ENCODE results near the gene ZNF839.

- TF ChIP-seq SMAD4 (CRISPR knock-in tag; IDR thresholded peaks at IDR 0.05) = no peak
- TF ChIP-seq IRF2 (CRISPR knock-in tag; IDR thresholded peaks at IDR 0.05; ENCODE audit: borderline replicate concordance, low read depth) = no peak
- no peak for TF ChIP-seq ATF2 (CRISPR knock-in tag; IDR thresholded peaks at IDR 0.05; ENCODE audit: borderline replicate concordance, low read depth)
- no peak for TF ChIP-seq ATF3 (CRISPR knock-in tag; conservative IDR thresholded peaks at IDR 0.05)
- no peak for TF ChIP-seq CTCF (IDR thresholded peaks at IDR 0.05)
- TF ChIP-seq GABPB1 (CRISPR knock-in tag; IDR thresholded peaks at IDR 0.05) = no peak
- TF ChIP-seq USF1 (CRISPR knock-in tag; IDR thresholded peaks at IDR 0.05) = no peak
- TF ChIP-seq ATF1 (CRISPR knock-in tag; IDR thresholded peaks at IDR 0.05) = no peak
- no peak for TF ChIP-seq ARID4B (CRISPR knock-in tag; IDR thresholded peaks at IDR 0.05; ENCODE audit: borderline replicate concordance)
- no peak for TF ChIP-seq ZNF121 (CRISPR knock-in tag; IDR thresholded peaks at IDR 0.05)
Measured at GRCh38 chr14:102344485-102344884, 24.9 kb downstream of the ZNF839 start.

Measured in WTC11 (cell line).